ENCODE results near the gene SCRN3. TPM values are rescaled to one million over a fixed set of nuclear protein-coding genes. Genes with fewer than 3 reads are reported as not detected.
"Not testable (repeated sequence)": the region's sequence is repeated elsewhere in the genome, so short reads cannot be mapped to it uniquely, and the experiment has no call there.

The SCRN3 gene
- total RNA-seq, 1 donor from 2014 or later, result 31.0 TPM

- Histone ChIP-seq H3K9ac (no peak overlapping the region), H3K4me3 (no peak overlapping the region), H4K20me1 (ENCODE audit: low read depth) (peaks cover 7% of the 10 kb centered on the region), H3K4me1 (no peaks in the 10 kb centered on the region), H3K9me3 (ENCODE audit: low read depth) (no peaks in the 10 kb centered on the region), H3K36me3 (no peaks in the 10 kb centered on the region), H3K79me2 (ENCODE audit: low read depth) (no peaks in the 10 kb centered on the region), H3F3A (ENCODE audit: low read depth) (peaks cover 15% of the 10 kb centered on the region), H3K4me2 (no peak overlapping the region), H2AFZ (replicated peaks) (no peak overlapping the region), H3K27me3 (no peaks in the 10 kb centered on the region), H3K27ac (no peak overlapping the region)
- H3K27ac Mint-ChIP-seq, result no peak overlapping the region
- no peak for DNase-seq (ENCODE audit: low spot score)
- H3K36me3 Mint-ChIP-seq, result peaks cover 6% of the 10 kb centered on the region
- H3K4me3 Mint-ChIP-seq, result no peak overlapping the region
- TF ChIP-seq EZH2phosphoT487 (IDR thresholded peaks at IDR 0.05), result no peak
- TF ChIP-seq, protein P1, sequence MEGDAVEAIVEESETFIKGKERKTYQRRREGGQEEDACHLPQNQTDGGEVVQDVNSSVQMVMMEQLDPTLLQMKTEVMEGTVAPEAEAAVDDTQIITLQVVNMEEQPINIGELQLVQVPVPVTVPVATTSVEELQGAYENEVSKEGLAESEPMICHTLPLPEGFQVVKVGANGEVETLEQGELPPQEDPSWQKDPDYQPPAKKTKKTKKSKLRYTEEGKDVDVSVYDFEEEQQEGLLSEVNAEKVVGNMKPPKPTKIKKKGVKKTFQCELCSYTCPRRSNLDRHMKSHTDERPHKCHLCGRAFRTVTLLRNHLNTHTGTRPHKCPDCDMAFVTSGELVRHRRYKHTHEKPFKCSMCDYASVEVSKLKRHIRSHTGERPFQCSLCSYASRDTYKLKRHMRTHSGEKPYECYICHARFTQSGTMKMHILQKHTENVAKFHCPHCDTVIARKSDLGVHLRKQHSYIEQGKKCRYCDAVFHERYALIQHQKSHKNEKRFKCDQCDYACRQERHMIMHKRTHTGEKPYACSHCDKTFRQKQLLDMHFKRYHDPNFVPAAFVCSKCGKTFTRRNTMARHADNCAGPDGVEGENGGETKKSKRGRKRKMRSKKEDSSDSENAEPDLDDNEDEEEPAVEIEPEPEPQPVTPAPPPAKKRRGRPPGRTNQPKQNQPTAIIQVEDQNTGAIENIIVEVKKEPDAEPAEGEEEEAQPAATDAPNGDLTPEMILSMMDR (IDR thresholded peaks at IDR 0.05), result no peak
- TF ChIP-seq EZH2 (IDR thresholded peaks at IDR 0.05), result no peak
- no peaks in the 10 kb centered on the region for H3K9me3 Mint-ChIP-seq
- peaks cover 4% of the 10 kb centered on the region for H3K27me3 Mint-ChIP-seq (ENCODE audit: insufficient read depth, low read depth)
- H3K4me1 Mint-ChIP-seq, result no peaks in the 10 kb centered on the region
Observed at GRCh38 chr2:174353004-174353403, 42.5 kb upstream of the SCRN3 start.

DNA sequence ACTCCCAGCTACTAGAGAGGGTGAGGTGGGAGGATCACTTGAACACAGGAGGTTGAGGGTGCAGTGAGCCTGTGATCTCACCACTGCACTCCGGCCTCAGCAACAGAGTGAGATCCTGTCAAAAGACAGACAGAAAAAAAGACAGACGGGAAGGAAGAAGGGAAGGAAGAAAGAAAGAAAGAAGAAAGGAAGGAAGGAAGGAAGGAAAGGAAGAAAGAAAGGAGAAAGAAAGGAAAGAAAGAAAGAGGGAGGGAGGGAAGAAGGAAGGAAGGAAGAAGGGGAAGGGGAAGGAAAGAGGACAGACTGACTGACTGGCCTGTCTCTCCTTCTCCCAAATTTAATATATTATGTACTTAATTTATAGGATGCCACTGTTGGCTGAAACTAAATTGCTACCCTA is 39.2 kb upstream of the SCRN3 start:
- Mint-ChIP-seq H3K9me3 (no peaks in the 10 kb centered on the region), H3K4me1 (no peaks in the 10 kb centered on the region), H3K36me3 (peaks cover 2% of the 10 kb centered on the region), H3K27ac (no peak overlapping the region), H3K4me3 (no peak overlapping the region), H3K27me3 (ENCODE audit: insufficient read depth, low read depth) (peaks cover 4% of the 10 kb centered on the region)
- Histone ChIP-seq H3K4me3 (no peak overlapping the region), H3K4me1 (no peaks in the 10 kb centered on the region), H3K27me3 (no peaks in the 10 kb centered on the region), H4K20me1 (ENCODE audit: low read depth) (peaks cover 3% of the 10 kb centered on the region), H3F3A (ENCODE audit: low read depth) (peaks cover 11% of the 10 kb centered on the region), H3K9ac (no peak overlapping the region), H3K27ac (no peak overlapping the region), H2AFZ (replicated peaks) (no peak overlapping the region), H3K79me2 (ENCODE audit: low read depth) (no peaks in the 10 kb centered on the region), H3K4me2 (no peak overlapping the region), H3K36me3 (no peaks in the 10 kb centered on the region), H3K9me3 (ENCODE audit: low read depth) (no peaks in the 10 kb centered on the region)
- TF ChIP-seq, protein P1 (IDR thresholded peaks at IDR 0.05), result no peak
- TF ChIP-seq EZH2phosphoT487 (IDR thresholded peaks at IDR 0.05) (no peak), EZH2 (IDR thresholded peaks at IDR 0.05) (no peak)
- no peak for DNase-seq (ENCODE audit: low spot score)

DNA sequence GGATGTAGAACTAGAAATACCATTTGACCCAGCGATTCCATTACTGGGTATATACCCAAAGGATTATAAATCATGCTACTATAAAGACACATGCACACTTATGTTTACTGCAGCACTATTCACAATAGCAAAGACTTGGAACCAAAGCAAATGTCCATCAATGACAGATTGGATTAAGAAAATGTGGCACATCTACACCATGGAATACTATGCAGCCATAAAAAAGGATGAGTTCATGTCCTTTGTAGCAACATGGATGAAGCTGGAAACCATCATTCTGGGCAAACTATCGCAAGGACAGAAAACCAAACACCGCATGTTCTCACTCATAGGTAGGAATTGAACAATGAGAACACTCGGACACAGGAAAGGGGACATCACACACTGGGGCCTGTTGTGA is 35.9 kb upstream of the SCRN3 start:
- not testable (repeated sequence) for H3K4me2 ChIP-seq; H4K20me1 ChIP-seq (ENCODE audit: low read depth); H2AFZ ChIP-seq (replicated peaks); H3K27me3 ChIP-seq; H3K4me1 Mint-ChIP-seq; H3K27me3 Mint-ChIP-seq (ENCODE audit: insufficient read depth, low read depth); H3F3A ChIP-seq (ENCODE audit: low read depth); H3K27ac Mint-ChIP-seq; H3K27ac ChIP-seq; H3K4me3 Mint-ChIP-seq; H3K4me1 ChIP-seq; H3K36me3 ChIP-seq; H3K79me2 ChIP-seq (ENCODE audit: low read depth); H3K9me3 ChIP-seq (ENCODE audit: low read depth); H3K4me3 ChIP-seq; H3K9ac ChIP-seq; DNase-seq (ENCODE audit: low spot score)
- Mint-ChIP-seq H3K9me3 (peaks cover 18% of the 10 kb centered on the region), H3K36me3 (peaks cover 20% of the 10 kb centered on the region)

DNA sequence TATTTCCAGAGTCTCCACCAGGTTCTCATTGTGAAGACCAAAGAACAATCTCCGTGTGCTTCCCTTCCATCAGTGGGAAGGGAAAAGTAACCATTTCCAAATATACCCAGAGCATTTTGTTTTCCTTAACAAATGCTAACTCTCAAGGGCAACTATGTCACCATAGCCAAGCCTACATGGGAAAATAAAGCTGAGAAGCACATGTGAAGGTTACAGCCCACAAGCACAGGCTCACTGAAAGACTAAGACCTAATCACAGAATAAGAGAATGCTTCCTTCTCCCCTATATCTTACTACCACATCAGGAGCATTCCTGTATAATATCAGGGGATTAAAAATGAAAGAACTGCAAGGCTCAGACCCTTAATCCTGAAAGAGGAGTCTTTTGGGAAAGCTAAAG is 32.6 kb upstream of the SCRN3 start:
- H3K27ac Mint-ChIP-seq, result no peak overlapping the region
- no peaks in the 10 kb centered on the region for H3K9me3 ChIP-seq (ENCODE audit: low read depth)
- no peaks in the 10 kb centered on the region for H4K20me1 ChIP-seq (ENCODE audit: low read depth)
- no peak for DNase-seq (ENCODE audit: low spot score)
- no peaks in the 10 kb centered on the region for H3K79me2 ChIP-seq (ENCODE audit: low read depth)
- no peak overlapping the region for H3K4me3 ChIP-seq
- no peaks in the 10 kb centered on the region for H3K27me3 ChIP-seq
- no peak overlapping the region for H3K9ac ChIP-seq
- H3K36me3 Mint-ChIP-seq, result peaks cover 43% of the 10 kb centered on the region
- no peaks in the 10 kb centered on the region for H3K27me3 Mint-ChIP-seq (ENCODE audit: insufficient read depth, low read depth)
- H3F3A ChIP-seq (ENCODE audit: low read depth), result no peaks in the 10 kb centered on the region
- H3K4me2 ChIP-seq, result no peak overlapping the region
- no peaks in the 10 kb centered on the region for H3K36me3 ChIP-seq
- peaks cover 26% of the 10 kb centered on the region for H3K9me3 Mint-ChIP-seq
- no peak overlapping the region for H3K27ac ChIP-seq
- H3K4me1 ChIP-seq, result no peaks in the 10 kb centered on the region
- H2AFZ ChIP-seq (replicated peaks), result no peak overlapping the region
- TF ChIP-seq EZH2 (IDR thresholded peaks at IDR 0.05), result no peak
- TF ChIP-seq EZH2phosphoT487 (IDR thresholded peaks at IDR 0.05), result no peak
- TF ChIP-seq, protein P1 (IDR thresholded peaks at IDR 0.05), result no peak
- H3K4me3 Mint-ChIP-seq, result no peak overlapping the region
- no peaks in the 10 kb centered on the region for H3K4me1 Mint-ChIP-seq

DNA sequence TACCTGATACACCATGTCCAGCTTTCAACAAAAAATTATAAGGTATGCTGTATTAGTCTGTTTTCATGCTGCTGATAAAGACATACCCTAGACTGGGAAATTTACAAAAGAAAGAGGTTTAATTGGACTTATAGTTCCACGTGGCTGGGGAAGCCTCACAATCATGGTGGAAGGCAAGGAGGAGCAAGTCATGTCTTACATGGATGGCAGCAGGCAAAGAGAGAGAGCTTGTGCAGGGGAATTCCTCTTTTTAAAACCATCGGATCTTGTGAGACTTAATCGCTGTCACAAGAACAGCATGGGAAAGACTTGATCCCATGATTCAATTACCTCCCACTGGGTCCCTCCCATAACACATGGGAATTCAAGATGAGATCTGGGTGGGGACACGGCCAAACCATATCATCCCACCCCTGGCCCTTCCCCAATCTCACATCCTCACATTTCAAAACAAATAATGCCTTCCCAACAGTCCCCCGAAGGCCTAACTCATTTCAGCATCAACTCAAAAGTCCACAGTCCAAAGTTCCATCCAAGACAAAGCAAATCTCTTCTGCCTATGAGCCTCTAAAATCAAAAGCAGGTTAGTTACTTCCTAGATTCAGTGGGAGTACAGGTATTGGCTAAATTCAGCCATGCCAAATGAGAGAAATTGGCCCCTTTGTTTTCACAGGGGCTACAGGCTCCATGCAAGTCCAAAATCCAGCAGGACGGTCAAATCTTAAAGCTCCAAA is 31.9 kb upstream of the SCRN3 start:
- H4K20me1 ChIP-seq (ENCODE audit: low read depth); H3K4me1 ChIP-seq; H3K4me2 ChIP-seq; H3F3A ChIP-seq (ENCODE audit: low read depth); H3K27me3 ChIP-seq; H3K9ac ChIP-seq; DNase-seq (ENCODE audit: low spot score); H3K27me3 Mint-ChIP-seq (ENCODE audit: insufficient read depth, low read depth); H3K4me1 Mint-ChIP-seq; H3K79me2 ChIP-seq (ENCODE audit: low read depth); H3K27ac Mint-ChIP-seq; H3K27ac ChIP-seq; H3K4me3 Mint-ChIP-seq; H3K36me3 ChIP-seq; H2AFZ ChIP-seq (replicated peaks); H3K9me3 ChIP-seq (ENCODE audit: low read depth); H3K4me3 ChIP-seq: not testable (repeated sequence)
- Mint-ChIP-seq H3K9me3 (peaks cover 26% of the 10 kb centered on the region), H3K36me3 (peaks cover 46% of the 10 kb centered on the region)

Data from neural progenitor cell (in vitro differentiated cells).